ENCODE results near the gene TEX13B. TPM values are rescaled to one million over a fixed set of nuclear protein-coding genes. Genes with fewer than 3 reads are reported as not detected.

TEX13B gene
- total RNA-seq, 1 experiment from 2014 or later: 0.42 TPM

DNA sequence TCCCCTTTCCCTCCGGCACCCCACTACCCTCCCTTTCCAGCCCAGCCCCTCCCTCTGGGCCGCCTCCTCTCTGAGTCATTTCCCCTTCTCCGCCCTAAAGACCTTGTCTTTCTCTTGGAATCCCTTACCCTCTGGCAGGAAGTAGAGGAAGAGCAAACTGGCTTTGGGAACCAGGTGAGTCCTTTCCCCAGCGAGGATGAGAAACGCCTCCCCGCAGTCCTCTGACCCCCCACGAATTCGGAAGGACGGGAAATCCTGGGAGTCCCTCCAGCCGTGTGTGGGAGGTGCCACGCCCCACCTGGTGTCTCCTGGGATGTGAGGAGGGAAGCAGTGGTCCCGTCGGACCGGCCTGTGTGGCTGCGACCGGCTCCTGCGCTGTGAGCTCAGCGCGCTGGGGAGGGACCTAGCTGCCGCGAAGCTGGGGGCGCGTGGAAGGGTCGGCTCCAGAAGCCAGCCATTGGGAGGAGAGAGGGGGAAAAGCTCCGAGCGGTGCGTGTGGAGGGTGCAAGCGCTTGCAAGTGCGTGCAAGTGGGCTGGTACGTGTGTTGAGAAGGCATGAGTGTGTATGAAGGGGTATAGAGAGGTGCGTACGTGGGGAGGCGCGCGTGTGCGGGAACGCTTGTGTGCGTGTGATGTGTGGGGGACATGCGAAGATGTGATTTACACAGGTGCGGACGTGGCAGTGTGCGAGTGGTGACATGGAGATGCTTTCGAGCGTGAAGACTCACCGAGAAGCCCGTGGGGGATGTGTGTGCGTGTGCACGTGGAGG is 46.3 kb downstream of the TEX13B start:
- Histone ChIP-seq H2AFZ (ENCODE audit: low read length) (no peak overlapping the region), H3K4me1 (ENCODE audit: insufficient read depth, low read length) (no peaks in the 10 kb centered on the region; the same call in 1 of the 2 replicates), H3K79me1 (ENCODE audit: insufficient read depth, low read depth, low read length, poor library complexity, severe bottlenecking) (no peaks in the 10 kb centered on the region), H3K4ac (ENCODE audit: low read depth, low read length) (no peak overlapping the region), H3K14ac (ENCODE audit: insufficient read depth, low read length) (peak overlapping the region; percentile 44; the same call in 1 of the 2 replicates), H3K23me2 (ENCODE audit: insufficient read length, low read depth, low read length, poor library complexity, severe bottlenecking) (no peaks in the 10 kb centered on the region), H4K8ac (replicated peaks; ENCODE audit: insufficient read length, low read depth, low read length) (no peak overlapping the region), H2BK15ac (ENCODE audit: low read depth, low read length) (no peak overlapping the region), H3T11ph (ENCODE audit: low read length) (no peak overlapping the region), H3K9ac (ENCODE audit: extremely low read depth, insufficient read length, low read length) (peak overlapping the region; percentile 5), H3K27ac (ENCODE audit: insufficient read length, low read depth, low read length) (no peak overlapping the region), H3K56ac (ENCODE audit: insufficient read length, low read depth, low read length) (no peak overlapping the region), H4K91ac (ENCODE audit: insufficient read length, low read depth, low read length) (no peak overlapping the region), H2BK5ac (ENCODE audit: insufficient read length, low read length) (no peak overlapping the region), H3K4me2 (ENCODE audit: insufficient read depth, insufficient read length, low read length) (peak overlapping the region; percentile 66), H3K27me3 (ENCODE audit: insufficient read depth, low read length) (no peaks in the 10 kb centered on the region), H4K20me1 (ENCODE audit: control insufficient read depth, insufficient read depth, insufficient read length) (no peaks in the 10 kb centered on the region), H4K5ac (ENCODE audit: insufficient read length, low read depth, low read length) (no peak overlapping the region), H3K9me3 (ENCODE audit: control insufficient read depth, low read depth, low read length) (no peaks in the 10 kb centered on the region), H3K18ac (ENCODE audit: insufficient read length, low read depth, low read length) (no peak overlapping the region), H2BK12ac (ENCODE audit: insufficient read length, low read depth, low read length) (no peak overlapping the region), H2AK5ac (ENCODE audit: insufficient read length, low read length) (no peak overlapping the region), H2BK20ac (ENCODE audit: low read depth, low read length, poor library complexity, severe bottlenecking) (no peak overlapping the region), H3K23ac (ENCODE audit: insufficient read length, low read depth, low read length) (no peak overlapping the region), H2BK120ac (ENCODE audit: low read depth, low read length, poor library complexity, severe bottlenecking) (no peak overlapping the region), H3K79me2 (ENCODE audit: insufficient read depth, low read length) (no peaks in the 10 kb centered on the region)
- peak; percentile 65 for DNase-seq
- peaks cover 3% of the 10 kb centered on the region for H3K27me3 Mint-ChIP-seq (ENCODE audit: low read depth)
- peak overlapping the region in 1 of 3 experiments; percentile 89; a peak in 1 of 7 replicates for H3K27ac Mint-ChIP-seq
- H3K9me3 Mint-ChIP-seq: peaks cover 0 to 31% of the 10 kb centered on the region in 2 experiments; a peak in 2 of 5 replicates
- H3K4me1 Mint-ChIP-seq: peaks cover 5 to 15% of the 10 kb centered on the region in 2 experiments; a peak in 3 of 4 replicates
- 100% methylated on average over 6 of the region's 48 CpGs for WGBS (ENCODE audit: extremely low coverage, insufficient read length, low lambda C conversion rate)
- TF ChIP-seq, protein P1, sequence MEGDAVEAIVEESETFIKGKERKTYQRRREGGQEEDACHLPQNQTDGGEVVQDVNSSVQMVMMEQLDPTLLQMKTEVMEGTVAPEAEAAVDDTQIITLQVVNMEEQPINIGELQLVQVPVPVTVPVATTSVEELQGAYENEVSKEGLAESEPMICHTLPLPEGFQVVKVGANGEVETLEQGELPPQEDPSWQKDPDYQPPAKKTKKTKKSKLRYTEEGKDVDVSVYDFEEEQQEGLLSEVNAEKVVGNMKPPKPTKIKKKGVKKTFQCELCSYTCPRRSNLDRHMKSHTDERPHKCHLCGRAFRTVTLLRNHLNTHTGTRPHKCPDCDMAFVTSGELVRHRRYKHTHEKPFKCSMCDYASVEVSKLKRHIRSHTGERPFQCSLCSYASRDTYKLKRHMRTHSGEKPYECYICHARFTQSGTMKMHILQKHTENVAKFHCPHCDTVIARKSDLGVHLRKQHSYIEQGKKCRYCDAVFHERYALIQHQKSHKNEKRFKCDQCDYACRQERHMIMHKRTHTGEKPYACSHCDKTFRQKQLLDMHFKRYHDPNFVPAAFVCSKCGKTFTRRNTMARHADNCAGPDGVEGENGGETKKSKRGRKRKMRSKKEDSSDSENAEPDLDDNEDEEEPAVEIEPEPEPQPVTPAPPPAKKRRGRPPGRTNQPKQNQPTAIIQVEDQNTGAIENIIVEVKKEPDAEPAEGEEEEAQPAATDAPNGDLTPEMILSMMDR (conservative IDR thresholded peaks at IDR 0.05): no peak
- peak overlapping the region in 1 of 2 experiments; percentile 84; a peak in 3 of 5 replicates for H3K4me3 Mint-ChIP-seq
- peaks cover 0 to 16% (median 8%) of the 10 kb centered on the region in 3 experiments; a peak in 4 of 7 replicates for H3K36me3 Mint-ChIP-seq (ENCODE audit: insufficient read depth in 1 of 3, low read depth in 3 of 3)
